ENCODE results near the gene RAB31.

RAB31 gene

DNA sequence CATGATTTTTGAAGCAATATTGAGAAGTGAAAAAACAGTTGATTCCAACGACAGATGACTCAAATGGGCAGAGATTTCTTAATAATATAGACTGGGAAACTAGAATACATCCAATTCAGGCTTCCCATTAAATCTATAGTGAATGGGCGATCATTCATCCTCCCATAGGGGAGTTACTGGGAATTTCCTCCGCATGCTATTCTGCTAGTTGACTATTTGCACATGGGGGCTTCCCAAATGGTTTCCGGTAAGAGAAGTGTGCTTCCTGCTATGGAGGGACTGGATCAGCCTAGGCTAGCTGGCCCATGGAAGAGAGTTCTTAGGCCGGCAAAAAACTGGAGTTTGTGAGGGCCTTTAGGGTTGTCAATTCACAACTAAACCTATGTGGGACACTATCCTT is 203.1 kb downstream of the RAB31 start (continued):
- TF ChIP-seq, protein P1, sequence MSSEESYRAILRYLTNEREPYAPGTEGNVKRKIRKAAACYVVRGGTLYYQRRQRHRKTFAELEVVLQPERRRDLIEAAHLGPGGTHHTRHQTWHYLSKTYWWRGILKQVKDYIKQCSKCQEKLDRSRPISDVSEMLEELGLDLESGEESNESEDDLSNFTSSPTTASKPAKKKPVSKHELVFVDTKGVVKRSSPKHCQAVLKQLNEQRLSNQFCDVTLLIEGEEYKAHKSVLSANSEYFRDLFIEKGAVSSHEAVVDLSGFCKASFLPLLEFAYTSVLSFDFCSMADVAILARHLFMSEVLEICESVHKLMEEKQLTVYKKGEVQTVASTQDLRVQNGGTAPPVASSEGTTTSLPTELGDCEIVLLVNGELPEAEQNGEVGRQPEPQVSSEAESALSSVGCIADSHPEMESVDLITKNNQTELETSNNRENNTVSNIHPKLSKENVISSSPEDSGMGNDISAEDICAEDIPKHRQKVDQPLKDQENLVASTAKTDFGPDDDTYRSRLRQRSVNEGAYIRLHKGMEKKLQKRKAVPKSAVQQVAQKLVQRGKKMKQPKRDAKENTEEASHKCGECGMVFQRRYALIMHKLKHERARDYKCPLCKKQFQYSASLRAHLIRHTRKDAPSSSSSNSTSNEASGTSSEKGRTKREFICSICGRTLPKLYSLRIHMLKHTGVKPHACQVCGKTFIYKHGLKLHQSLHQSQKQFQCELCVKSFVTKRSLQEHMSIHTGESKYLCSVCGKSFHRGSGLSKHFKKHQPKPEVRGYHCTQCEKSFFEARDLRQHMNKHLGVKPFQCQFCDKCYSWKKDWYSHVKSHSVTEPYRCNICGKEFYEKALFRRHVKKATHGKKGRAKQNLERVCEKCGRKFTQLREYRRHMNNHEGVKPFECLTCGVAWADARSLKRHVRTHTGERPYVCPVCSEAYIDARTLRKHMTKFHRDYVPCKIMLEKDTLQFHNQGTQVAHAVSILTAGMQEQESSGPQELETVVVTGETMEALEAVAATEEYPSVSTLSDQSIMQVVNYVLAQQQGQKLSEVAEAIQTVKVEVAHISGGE (tag by site-specific recombination; conservative IDR thresholded peaks at IDR 0.05; ENCODE audit: low read depth) = no peak
- TF ChIP-seq, protein P2, sequence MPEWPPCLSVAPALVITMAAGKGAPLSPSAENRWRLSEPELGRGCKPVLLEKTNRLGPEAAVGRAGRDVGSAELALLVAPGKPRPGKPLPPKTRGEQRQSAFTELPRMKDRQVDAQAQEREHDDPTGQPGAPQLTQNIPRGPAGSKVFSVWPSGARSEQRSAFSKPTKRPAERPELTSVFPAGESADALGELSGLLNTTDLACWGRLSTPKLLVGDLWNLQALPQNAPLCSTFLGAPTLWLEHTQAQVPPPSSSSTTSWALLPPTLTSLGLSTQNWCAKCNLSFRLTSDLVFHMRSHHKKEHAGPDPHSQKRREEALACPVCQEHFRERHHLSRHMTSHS (tag by site-specific recombination; IDR thresholded peaks at IDR 0.05) = no peak
- TF ChIP-seq ZNF670 (tag by site-specific recombination; IDR thresholded peaks at IDR 0.05; ENCODE audit: low read depth) = no peak
